Lung (tissue), 12 donors: ENCODE measurements around the gene ZMYND12. TPM values are rescaled to one million over a fixed set of nuclear protein-coding genes. Genes with fewer than 3 reads are reported as not detected.

ENCODE experiments used
- ATAC-seq: fragments of 200-7000 bp; cut with Tn5 transposase; one replicate; pipeline ENCODE4 v1.9.1; 2020; ENCODE audit warnings: moderate number of reproducible peaks; ENCODE audit not compliant: insufficient read depth, low FRiP score
- DNase-seq, 3 donors: peaks; one replicate each; pipeline ENCODE4 v3.0.0-alpha.2; 2013 to 2017
- H3K27ac ChIP-seq, 2 donors: one replicate each; pipeline ENCODE4 v1.5.1; 2013; ENCODE audit warnings: mild to moderate bottlenecking in 2 of 2, moderate library complexity in 2 of 2, control low read depth in 1 of 2, inconsistent platforms in 1 of 2, low read depth in 1 of 2, low read length in 1 of 2
- H3K27me3 ChIP-seq, 3 donors: one replicate each; pipeline ENCODE4 v1.5.1; 2013; ENCODE audit warnings: low read length in 2 of 3; ENCODE audit not compliant: control insufficient read depth in 3 of 3, insufficient read depth in 3 of 3
- H3K36me3 ChIP-seq, 4 donors: one replicate each; pipeline ENCODE4 v1.5.1; 2013; ENCODE audit warnings: low read length in 4 of 4, mild to moderate bottlenecking in 1 of 4, moderate library complexity in 1 of 4; ENCODE audit not compliant: control insufficient read depth in 4 of 4, insufficient read depth in 4 of 4
- H3K4me1 ChIP-seq, 5 donors: one replicate each; pipeline ENCODE4 v1.5.1; 2013; ENCODE audit warnings: low read length in 5 of 5, mild to moderate bottlenecking in 2 of 5, moderate library complexity in 1 of 5; ENCODE audit not compliant: control insufficient read depth in 5 of 5, insufficient read depth in 5 of 5
- H3K4me3 ChIP-seq: one replicate; pipeline ENCODE4 v1.5.1; 2013; ENCODE audit warnings: mild to moderate bottlenecking, control low read depth, moderate library complexity
- H3K9ac ChIP-seq, 2 donors: one replicate each; pipeline ENCODE4 v1.5.1; 2013; ENCODE audit warnings: low read length in 2 of 2, control low read depth in 1 of 2; ENCODE audit not compliant: insufficient read depth in 1 of 2
- H3K9me3 ChIP-seq, 4 donors: one replicate each; pipeline ENCODE4 v1.5.1; 2013; ENCODE audit warnings: low read length in 3 of 4, mild to moderate bottlenecking in 1 of 4, moderate library complexity in 1 of 4; ENCODE audit not compliant: control insufficient read depth in 4 of 4, insufficient read depth in 3 of 4
- CTCF ChIP-seq: IDR thresholded peaks from 2 replicates; pipeline ENCODE4 v1.5.1; 2012; ENCODE audit warnings: mild to moderate bottlenecking; ENCODE audit errors: control extremely low read depth, extremely low read depth
- WGBS, 2 donors: extraction: QIAGEN DNeasy Blood & Tissue Kit; methylation state at CpG; one replicate each; pipeline ENCODE4 v1.1.7; 2013; 5-methylcytosine and 5-hydroxymethylcytosine counted together
- polyA plus RNA-seq, 2 donors: library from polyadenylated mRNA; stranded (reverse); fragments of 200-250 nt; gene quantifications; one replicate each; pipeline ENCODE4 v1.2.1, GENCODE V29; 2013
- total RNA-seq, 2 donors: library from RNA; depleted of rRNA in 1 of 2; stranded (reverse); fragments of >200 nt in 1 of 2; gene quantifications; one replicate each; pipeline ENCODE4 v1.2.1, GENCODE V29; 2014 to 2021
- donor health status: control.
- donor health status: control.
- donor health status: Bipolar disorder and iron deficiency.
- donor health status: healthy.
- donor health status: DM: yes; HTN: yes; CAD: no.

The ZMYND12 gene
- total and polyA plus RNA-seq, 4 donors, result 3.9 to 9.1 (median 6.0) TPM

- H3K36me3 ChIP-seq, result peaks cover 0 to 10% (median 3%) of the 10 kb centered on the region in 4 donors
- no peak for TF ChIP-seq CTCF
- no peaks in the 10 kb centered on the region for H3K9me3 ChIP-seq
- H3K27ac ChIP-seq, result no peak overlapping the region
- no peak overlapping the region for H3K4me3 ChIP-seq
- peaks cover 0 to 13% (median 4%) of the 10 kb centered on the region in 5 donors for H3K4me1 ChIP-seq
- WGBS, 2 donors, result 96 to 100% methylated on average over 5 of the region's 5 CpGs
- DNase-seq, result no peak
- H3K27me3 ChIP-seq, result no peaks in the 10 kb centered on the region
- no peak for ATAC-seq
- H3K9ac ChIP-seq, result no peak overlapping the region
These were observed 1.4 kb downstream of the ZMYND12 start for GRCh38 chr1:42454403-42454802.

- no peak for ATAC-seq
- 91 to 99% methylated on average over 4 of the region's 4 CpGs for WGBS, 2 donors
- H3K36me3 ChIP-seq, result peaks cover 0 to 9% (median 2%) of the 10 kb centered on the region in 4 donors
- H3K9ac ChIP-seq, result no peak overlapping the region
- no peak overlapping the region for H3K27ac ChIP-seq
- H3K27me3 ChIP-seq, result no peaks in the 10 kb centered on the region
- H3K4me1 ChIP-seq, result peaks cover 0 to 13% (median 4%) of the 10 kb centered on the region in 5 donors
- TF ChIP-seq CTCF, result no peak
- H3K4me3 ChIP-seq, result no peak overlapping the region
- DNase-seq, result no peak
- H3K9me3 ChIP-seq, result no peaks in the 10 kb centered on the region
These were observed 2.4 kb downstream of the ZMYND12 start for GRCh38 chr1:42453386-42453785.

- WGBS, 2 donors, result 83 to 86% methylated on average over 1 of the region's 1 CpG
- Histone ChIP-seq H3K4me1 (no peaks in the 10 kb centered on the region), H3K9ac (no peak overlapping the region), H3K36me3 (no peaks in the 10 kb centered on the region), H3K9me3 (no peaks in the 10 kb centered on the region), H3K4me3 (no peak overlapping the region), H3K27ac (no peak overlapping the region), H3K27me3 (no peaks in the 10 kb centered on the region)
- ATAC-seq (no peak), DNase-seq (no peak)
- TF ChIP-seq CTCF, result no peak
These were observed 5.8 kb downstream of the ZMYND12 start for GRCh38 chr1:42450061-42450460.

- Histone ChIP-seq H3K27ac (no peak overlapping the region), H3K9me3 (no peaks in the 10 kb centered on the region), H3K4me1 (no peaks in the 10 kb centered on the region), H3K9ac (no peak overlapping the region), H3K4me3 (no peak overlapping the region), H3K27me3 (no peaks in the 10 kb centered on the region), H3K36me3 (no peaks in the 10 kb centered on the region)
- no peak for TF ChIP-seq CTCF
- no peak for ATAC-seq
- peak in 1 of 3 donors; percentile 8 for DNase-seq
These were observed 6.6 kb downstream of the ZMYND12 start for GRCh38 chr1:42449256-42449655.
